GM21423 (cell line): ENCODE data around the gene POTEJ.
"Not testable (repeated sequence)": the region's sequence is repeated elsewhere in the genome, so short reads cannot be mapped to it uniquely, and the experiment has no call there.

Source experiments
- ATAC-seq: cut with Tn5 transposase; IDR thresholded peaks from one replicate; pipeline ENCODE4 v1.9.1; 2021; ENCODE audit warnings: mild to moderate bottlenecking, moderate library complexity; ENCODE audit not compliant: unreplicated experiment

POTEJ gene

GRCh38 chr2:130601648-130602302 is 9.5 kb upstream of the POTEJ start:
- not testable (repeated sequence) for ATAC-seq

- not testable (repeated sequence) for ATAC-seq
Observed at GRCh38 chr2:130608276-130609001, 2.8 kb upstream of the POTEJ start.

GRCh38 chr2:130609002-130609920 is 2.0 kb upstream of the POTEJ start:
- ATAC-seq, result not testable (repeated sequence)

GRCh38 chr2:130610486-130610885 is 754 bp upstream of the POTEJ start:
- not testable (repeated sequence) for ATAC-seq

GRCh38 chr2:130628784-130629475 is 17.7 kb downstream of the POTEJ start:
- not testable (repeated sequence) for ATAC-seq

- not testable (repeated sequence) for ATAC-seq
Observed at GRCh38 chr2:130638973-130639372, 27.7 kb downstream of the POTEJ start.

GRCh38 chr2:130641688-130642087 is 30.4 kb downstream of the POTEJ start:
- ATAC-seq, result not testable (repeated sequence)

- ATAC-seq, result not testable (repeated sequence)
Observed at GRCh38 chr2:130649285-130649684, 38.0 kb downstream of the POTEJ start.

GRCh38 chr2:130664506-130664905 is 53.3 kb downstream of the POTEJ start:
- ATAC-seq, result not testable (repeated sequence)

GRCh38 chr2:130665596-130665995 is 54.4 kb downstream of the POTEJ start:
- ATAC-seq, result not testable (repeated sequence)

- not testable (repeated sequence) for ATAC-seq
Observed at GRCh38 chr2:130667516-130667915, 56.3 kb downstream of the POTEJ start.

GRCh38 chr2:130670026-130670745 is 58.9 kb downstream of the POTEJ start:
- not testable (repeated sequence) for ATAC-seq

GRCh38 chr2:130692041-130692770 is 81.0 kb downstream of the POTEJ start:
- not testable (repeated sequence) for ATAC-seq

GRCh38 chr2:130693474-130693873 is 82.2 kb downstream of the POTEJ start:
- not testable (repeated sequence) for ATAC-seq

- not testable (repeated sequence) for ATAC-seq
Observed at GRCh38 chr2:130703250-130703649, 92.0 kb downstream of the POTEJ start.
